Stimulated activated CD8-positive, alpha-beta memory T cell treated with anti-CD3 and anti-CD28 coated beads, Interleukin-4, amount 100 ng/mL, for 1 hour (primary cell): ENCODE measurements around the gene PIP4K2C.

Experiments used
- DNase-seq, 2 donors: peaks; one replicate each; pipeline ENCODE4 v3.0.0-alpha.2; 2020; ENCODE audit warnings: low read depth in 2 of 2, low spot score in 1 of 2

The PIP4K2C gene

DNA sequence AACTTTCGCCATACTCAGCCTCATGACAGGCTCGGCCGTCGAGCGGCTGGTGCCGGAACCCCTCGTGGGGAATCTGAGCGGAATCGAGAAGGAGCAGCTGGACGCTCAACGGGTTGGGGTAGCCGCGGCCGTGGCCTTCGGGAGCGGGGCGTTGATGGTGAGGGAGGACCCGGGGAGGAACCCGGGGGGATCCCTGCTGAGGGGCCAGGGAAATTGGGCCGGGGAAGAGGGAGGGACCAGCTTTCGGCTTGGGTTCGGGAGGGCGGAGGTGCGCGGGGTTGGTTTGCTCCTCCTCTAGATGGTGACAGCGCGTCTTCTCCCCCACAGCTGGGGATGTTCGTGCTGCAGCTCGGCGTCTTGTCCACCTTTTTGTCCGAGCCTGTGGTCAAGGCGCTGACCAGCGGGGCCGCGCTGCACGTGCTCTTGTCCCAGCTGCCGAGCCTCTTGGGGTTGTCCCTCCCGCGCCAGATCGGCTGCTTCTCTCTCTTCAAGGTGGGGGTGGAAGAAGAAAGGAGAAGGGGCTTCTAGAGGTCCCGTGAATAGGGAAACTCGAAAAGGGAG, 30.0 kb downstream of the PIP4K2C start:
- no peak for DNase-seq

GRCh38 chr12:57621497-57622292, 30.7 kb downstream of the PIP4K2C start:
- no peak for DNase-seq

DNA sequence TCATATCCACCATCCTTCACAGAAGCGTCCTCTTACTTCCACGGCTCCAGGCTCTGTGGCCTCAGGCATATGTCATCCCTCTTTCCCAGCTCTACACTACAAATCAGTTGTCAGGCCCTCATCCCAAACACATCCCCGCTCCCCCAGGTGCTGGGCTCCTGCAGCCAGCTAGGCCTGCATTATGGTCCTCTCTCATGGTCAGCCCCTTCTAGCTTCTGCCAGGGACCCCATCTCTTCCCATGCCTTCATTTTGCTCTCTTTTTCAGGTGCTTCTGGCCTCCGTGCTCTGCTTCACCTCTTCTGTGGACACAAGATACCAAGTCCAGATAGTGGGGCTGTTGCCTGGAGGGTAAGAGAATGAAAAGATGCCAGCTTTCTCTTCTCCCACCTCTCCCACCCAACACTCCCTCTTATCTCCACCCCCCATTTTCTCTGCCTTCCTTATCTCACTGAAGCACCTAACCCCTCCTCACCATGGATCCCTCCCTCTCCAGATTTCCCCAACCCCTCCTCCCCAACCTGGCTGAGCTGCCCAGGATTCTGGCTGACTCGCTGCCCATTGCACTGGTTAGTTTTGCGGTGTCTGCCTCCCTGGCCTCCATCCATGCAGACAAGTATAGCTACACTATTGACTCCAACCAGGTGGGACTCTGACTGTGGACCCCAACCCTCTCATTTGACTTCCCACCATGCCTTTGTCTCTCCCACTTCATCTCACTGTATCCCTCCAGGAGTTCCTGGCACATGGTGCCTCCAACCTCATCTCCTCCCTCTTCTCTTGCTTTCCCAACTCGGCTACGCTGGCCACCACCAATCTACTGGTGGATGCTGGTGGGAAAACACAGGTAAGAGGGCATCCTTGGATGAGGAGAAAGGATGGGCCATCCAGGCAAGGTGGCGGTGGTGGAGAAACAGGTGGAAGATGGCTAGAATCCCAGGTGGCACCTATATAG, 31.6 kb downstream of the PIP4K2C start:
- DNase-seq, result no peak

DNA sequence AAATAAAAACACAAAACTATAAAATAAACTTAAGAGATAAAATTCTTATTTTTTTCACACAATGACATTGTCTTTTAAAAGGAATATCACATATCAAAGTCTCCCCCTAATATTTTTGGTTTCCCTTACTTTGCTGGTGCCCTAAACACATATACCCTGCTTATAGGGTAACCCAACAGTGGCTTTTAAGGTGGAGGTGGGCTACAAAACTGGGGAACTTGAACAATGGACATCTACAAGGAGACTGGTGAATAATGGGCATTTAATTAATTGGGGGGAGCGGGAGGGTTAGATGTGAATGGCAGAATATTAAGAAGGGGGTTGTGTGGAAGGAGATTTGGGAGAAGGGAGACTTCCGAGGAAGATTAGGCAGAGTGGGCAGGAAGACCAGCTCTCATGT, 32.4 kb downstream of the PIP4K2C start:
- DNase-seq, result no peak

DNA sequence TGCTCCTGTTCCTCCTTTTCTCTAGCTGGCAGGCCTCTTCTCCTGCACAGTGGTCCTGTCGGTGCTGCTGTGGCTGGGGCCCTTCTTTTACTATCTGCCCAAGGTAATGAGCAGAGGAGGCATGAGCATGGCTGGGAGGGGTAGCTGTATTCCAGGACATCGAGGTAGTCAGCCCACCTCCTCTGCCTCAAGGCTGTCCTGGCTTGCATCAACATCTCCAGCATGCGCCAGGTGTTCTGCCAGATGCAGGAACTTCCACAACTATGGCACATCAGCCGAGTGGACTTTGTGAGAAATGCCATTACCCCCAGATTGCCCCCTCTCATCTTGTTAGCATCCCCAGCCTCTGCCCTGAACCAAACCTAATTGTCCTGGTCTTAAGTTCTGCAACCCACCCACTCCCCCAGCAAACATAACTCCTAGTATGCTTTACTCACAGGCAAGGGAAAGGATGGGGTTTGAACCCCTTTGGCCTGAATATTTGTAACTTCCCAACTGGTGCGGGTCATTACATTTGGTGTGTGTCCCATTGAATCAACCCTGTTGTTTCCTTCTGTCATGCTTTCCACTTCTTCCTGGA, 32.9 kb downstream of the PIP4K2C start:
- no peak for DNase-seq

- DNase-seq, result no peak
Observed at GRCh38 chr12:57624441-57625220, 33.6 kb downstream of the PIP4K2C start.

DNA sequence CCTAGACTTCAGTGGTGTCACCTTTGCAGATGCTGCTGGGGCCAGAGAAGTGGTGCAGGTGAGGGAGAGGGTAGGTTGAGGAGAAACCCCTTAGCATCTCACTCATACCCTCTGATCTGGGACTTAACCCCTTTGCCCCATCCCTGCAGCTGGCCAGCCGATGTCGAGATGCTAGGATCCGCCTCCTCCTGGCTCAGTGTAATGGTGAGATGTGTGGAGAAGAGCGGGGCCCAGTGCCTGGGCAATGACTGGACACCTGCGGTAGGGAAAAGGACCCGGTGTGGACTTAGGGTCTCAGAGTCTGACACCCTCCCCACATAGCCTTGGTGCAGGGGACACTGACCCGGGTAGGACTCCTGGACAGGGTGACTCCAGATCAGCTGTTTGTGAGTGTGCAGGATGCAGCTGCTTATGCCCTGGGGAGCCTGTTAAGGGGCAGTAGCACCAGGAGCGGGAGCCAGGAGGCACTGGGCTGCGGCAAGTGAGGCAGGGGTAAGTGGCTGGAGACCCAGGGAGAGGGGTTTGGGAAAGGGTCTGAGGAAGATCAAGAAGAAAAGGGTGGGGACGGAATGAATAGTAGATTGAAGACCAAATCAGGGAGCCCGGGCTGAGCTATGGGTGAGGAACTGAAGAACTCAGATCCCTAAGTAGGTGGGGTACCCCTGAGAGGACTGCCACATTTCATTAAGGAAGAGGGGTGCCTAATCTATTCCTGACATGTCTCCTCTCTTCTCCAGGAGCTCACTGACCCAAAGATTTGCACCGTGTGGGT, 34.5 kb downstream of the PIP4K2C start:
- no peak for DNase-seq

DNA sequence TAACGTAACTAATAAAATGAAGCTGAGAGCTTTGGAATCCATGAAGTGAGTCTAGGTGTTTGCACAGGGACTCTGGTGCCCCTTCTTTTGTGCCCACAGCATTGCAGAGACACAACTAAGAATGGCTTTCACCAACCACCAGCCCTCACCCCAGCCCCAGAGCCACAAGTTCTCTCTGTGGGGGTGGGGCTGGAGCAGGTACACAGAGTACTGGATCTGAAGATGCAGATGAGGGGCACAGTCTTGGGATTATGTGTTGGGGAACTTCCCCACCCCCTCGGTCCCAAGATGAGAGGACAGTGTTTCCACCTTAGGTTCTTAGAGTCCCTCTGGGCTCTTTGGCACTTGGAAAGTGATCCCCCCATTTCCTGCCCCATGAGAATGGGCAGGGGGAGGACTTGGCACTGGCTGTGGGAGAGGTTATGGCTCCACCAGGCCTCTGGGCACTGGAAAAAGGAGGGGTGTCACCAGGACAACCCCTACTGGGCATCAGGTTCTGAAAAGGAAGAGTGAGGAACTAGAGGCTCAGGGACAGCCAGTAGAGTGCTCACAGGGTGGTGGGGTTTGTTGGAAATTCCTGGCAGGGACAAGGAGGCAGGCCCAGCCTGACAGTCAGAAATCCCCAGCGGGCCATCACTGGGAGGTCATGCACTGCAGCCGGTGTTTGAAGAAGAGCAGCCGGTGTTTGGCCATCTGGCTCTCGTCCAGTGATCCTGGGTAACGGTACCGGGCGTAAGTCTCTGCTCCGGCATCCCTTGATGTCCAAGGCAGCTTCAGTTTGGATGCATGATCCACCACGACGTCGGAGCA, 35.3 kb downstream of the PIP4K2C start:
- no peak for DNase-seq

DNA sequence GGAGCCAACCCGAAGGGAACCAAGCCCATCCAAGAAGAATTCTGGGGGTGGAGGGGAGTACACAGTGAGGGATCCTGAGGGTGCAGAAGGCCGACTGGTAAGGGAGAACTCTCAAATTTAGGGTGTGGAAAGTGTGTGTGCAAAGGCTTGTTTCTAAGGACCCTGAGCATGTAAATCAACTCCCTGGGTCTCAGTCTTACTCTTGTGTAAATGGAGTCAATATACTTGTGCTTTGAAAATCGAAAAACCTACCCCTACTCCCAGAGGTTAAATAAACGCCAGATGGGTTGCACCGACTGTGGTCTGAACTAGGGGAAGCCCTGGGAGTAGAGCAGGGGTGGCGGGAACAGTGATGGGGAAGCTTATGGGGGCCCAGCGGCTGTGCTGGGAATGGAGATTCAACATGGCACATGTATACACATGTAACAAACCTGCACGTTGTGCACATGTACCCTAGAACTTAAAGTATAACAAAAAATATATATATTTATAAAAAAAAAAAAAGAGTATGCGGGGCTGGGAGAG, 36.0 kb downstream of the PIP4K2C start:
- no peak for DNase-seq

DNA sequence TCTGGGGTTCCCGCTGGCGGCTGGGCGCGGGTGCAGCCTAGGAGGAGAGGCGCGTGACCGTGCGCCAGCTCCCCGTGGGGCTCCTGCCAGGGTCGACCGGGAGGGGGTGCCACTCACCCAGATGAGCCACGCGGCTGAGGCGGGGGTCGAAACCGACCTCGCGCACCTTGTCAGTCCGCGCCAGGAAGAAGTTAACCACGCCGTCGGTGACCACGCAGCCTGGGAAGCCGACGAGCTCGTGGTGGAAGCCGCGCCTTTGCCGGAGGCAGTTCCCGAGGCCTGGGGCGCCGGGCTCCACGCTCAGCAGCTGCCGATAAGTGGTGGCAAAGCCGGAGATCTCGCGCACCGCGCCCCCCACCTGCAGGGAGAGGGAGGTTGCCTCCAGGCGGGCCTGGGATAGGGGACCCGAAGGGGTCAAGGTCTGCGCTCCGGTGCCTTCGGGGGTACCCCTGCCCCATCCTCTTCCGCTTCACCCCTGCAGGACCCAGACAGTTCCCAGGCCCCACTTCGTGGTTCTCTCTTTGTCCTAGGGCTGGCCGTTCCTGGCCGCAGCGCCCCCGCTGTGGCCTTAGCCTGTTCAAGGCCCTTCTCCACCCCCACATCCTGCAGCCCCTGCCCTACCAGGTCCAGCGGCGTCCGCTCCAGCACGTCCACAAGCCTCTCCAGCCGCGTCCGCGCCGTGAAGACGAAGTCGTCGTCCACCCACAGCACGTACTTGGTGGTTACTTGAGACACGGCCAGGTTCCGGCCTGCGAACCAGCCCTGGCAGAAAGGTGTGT, 36.7 kb downstream of the PIP4K2C start:
- no peak for DNase-seq

DNA sequence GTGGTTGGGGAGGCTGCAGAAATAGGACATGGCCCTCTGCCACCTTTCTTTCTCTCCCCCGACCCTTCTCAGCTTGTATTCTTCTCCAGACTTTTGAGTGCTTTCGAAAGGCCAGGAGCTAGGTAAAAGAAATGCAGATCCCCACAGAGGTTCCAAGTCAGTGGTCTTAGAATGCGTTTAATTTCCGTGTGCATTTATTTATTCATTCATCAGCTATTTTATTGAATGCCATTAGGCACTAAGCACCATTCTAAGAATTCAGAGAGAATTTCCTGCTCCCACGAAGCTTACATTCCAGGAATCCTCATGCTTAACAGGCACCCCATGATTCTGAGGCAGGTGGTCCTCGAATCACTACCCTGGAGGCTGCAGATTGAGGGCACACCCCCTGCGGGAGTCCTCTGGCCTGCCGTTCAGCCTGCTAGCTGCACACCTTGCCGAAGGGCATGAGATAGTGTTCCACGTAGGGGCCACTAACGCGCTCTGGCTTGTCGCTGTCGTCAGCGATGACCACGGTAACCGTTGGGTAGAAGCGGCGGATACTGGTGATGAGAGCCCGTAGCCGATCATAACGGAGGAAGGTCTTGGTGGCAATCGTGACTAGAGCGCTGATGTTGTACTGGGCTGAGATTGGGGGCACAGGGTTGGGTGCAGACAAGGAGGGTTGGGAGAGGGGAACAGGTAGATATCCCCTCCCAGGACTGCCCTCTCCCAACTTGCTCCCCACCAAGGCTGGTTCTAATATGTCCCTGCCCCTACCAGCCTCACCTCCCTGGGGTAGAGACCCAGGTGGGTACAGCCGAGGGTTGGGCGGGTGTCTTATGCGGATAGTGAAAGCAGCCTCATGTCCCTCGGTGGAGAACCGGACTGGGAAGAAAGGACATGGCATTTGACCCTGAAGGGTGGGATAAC, 37.5 kb downstream of the PIP4K2C start:
- no peak for DNase-seq

- DNase-seq, result no peak
Observed at GRCh38 chr12:57629897-57630471, 39.0 kb downstream of the PIP4K2C start.

GRCh38 chr12:57630891-57631433, 40.0 kb downstream of the PIP4K2C start:
- no peak for DNase-seq

DNA sequence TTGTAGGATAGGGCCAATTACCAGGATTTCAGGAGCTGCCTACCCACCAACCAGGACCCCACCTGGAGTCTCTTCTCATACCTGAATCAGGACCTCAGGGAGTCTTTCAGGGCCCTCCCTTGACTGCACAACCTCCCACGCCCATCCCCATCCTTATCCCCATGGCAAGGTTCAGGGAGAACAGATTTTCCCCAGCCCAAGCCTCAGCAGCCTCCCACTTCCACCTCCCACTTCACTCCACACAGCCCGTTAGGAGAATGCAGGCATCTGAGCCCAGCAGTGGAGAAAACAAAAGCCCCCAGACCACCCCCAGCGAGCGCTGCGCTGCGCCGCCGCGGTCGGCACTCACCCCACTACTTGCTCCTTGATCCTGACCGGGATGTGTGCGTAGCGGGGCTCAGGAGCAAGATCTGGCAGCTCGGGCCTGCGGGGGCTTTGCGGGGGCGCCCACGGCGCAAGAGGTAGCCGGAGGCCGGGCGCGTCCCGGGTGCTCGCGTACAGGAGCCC, 40.6 kb downstream of the PIP4K2C start:
- DNase-seq, result no peak

GRCh38 chr12:57632073-57632957, 41.3 kb downstream of the PIP4K2C start:
- DNase-seq, result no peak
